Activated CD8-positive, alpha-beta memory T cell treated with anti-CD3 and anti-CD28 coated beads, Interleukin-2, amount 50 U/mL, for 48 hours (primary cell): ENCODE data around the gene YARS1.

Source experiments
- DNase-seq: peaks from one replicate; pipeline ENCODE4 v3.0.0-alpha.2; 2020

Gene YARS1

DNA sequence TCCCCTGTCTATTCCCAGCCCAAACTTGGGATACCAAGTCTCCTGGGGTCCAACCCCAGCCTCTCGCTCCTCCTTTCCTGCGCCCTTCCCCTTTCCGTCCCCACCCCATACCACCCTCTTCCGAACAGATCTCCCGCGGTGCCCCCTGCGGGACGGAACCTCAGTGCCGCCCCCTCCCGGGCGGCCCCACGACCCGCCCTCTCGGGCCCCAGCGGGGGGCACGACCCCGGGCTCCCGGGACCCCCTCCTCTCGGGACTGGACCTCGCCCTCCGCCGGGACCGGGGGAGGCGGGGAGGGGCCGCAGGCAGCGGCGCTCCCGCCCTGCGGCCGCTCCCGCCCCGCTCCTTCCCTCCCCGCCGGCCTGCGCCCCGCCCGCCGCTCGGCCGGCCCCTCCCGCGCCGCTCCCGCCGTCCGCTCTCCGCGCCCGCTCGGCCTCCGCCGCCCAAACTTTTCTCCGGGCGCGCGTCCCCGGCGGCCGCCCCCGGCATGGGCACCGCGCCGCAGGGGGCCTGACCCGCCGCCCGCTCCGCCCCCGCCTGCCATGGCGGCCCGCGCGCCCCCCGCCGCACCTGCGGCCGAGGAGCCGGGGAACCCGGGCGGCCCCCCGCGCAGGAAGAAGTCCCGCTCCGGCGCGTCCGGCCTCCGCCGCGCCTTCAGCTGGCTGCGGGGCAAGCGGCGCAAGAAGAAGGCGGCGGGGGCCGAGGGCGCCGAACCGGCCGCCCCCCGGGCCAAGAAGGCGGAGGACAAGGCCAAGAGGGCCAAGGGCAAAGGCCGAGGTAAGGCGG lies 75.6 kb downstream of the YARS1 start:
- no peak for DNase-seq

DNA sequence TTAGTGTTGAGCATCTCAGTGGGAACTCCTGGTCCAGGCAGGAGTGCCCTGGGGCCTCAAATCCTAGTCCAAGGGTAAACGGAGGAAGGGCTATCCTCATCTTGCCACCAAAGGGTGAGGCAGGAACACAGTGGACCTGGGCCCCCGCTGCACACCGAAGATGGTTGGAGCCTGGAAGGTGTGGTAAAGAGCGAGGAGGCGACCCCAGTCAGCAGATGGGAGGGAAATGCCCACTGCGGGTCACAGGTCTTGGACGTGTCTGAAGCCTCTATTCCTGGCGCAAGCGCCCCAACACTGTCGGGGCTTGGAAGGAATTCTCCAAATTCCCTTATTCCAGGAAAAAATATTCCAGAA lies 76.1 kb downstream of the YARS1 start:
- DNase-seq, result no peak

DNA sequence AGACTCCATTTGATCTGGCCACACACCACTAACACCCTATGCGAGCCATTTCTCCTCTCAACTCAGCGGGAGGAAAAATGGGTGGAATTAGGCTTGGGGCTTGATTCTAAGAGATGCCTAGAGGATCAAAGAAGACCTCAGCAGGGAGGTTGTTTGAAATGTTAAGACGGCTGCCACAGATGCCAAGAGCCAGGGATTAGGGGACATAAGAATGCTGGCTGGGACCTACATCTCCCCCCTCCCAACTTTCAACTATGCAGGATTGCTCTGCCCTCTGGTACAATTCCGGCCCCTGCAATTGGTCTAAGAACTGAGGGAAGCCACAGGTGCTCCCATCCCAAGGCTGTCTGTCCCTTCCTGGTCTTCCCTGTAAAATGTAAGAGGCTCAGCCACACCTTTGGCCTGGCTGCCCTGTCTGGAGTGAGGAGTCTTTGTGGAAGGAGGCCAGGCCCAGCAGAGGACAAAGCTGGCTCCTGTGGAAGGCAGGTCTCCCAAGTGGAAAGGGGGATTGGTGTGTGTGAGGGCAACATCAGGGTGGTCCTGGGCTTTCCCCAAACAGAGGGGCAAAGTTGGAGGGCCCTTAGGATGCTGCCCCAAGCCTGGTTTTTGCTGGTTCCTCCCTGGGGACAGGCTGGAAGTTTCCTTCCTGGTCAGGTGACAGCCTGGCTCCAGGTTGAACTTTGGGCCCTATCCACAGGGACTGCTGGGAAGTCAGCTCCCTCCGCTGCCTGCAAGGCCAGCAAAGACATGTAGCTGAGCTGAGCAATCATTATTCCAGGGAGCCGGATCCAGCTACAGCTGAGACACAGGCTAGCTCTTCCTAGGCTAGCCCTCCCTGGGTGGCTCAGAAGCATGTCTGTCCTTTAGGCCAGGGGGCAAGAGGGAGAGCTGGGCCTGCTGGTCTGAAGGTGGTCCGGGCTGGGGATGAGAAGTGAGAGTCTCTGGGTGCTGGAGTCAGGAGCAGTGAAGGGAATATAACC lies 80.1 kb downstream of the YARS1 start:
- DNase-seq, result no peak

DNA sequence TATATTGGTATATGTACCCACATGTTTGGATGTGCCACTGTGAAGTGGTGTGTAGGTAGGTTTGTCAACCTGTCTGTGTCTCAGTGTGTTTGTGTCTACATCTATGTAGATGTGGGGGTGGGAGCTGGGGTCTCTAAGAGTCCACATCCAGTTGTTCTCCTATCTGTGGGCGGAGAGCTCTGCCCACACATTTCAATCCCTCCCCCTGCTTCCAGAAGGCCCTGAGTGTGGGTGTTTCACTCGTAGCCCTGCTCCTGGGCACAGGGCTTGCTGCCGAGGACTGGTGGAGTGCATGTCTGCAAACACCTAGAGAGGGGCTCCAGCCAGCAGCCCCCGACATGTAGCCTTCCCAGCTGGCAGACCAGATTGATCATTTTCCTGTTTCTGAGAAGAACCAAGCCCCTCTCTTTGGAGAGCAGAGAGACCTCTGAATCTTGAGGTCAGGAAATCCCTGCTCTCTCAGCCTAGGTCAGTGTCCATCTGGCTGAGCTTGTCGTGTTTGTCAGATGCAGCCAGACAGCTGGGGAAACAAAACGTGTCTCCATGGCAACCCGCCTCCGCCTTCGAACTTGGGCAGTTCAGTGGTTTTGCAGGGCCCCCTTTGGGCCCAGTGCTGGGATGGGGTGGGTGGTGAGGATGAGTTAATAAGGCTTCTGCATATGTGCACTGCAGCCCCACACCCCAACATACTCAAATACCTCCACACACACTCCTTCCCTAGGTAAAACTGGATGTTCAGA lies 83.4 kb downstream of the YARS1 start:
- no peak for DNase-seq

DNA sequence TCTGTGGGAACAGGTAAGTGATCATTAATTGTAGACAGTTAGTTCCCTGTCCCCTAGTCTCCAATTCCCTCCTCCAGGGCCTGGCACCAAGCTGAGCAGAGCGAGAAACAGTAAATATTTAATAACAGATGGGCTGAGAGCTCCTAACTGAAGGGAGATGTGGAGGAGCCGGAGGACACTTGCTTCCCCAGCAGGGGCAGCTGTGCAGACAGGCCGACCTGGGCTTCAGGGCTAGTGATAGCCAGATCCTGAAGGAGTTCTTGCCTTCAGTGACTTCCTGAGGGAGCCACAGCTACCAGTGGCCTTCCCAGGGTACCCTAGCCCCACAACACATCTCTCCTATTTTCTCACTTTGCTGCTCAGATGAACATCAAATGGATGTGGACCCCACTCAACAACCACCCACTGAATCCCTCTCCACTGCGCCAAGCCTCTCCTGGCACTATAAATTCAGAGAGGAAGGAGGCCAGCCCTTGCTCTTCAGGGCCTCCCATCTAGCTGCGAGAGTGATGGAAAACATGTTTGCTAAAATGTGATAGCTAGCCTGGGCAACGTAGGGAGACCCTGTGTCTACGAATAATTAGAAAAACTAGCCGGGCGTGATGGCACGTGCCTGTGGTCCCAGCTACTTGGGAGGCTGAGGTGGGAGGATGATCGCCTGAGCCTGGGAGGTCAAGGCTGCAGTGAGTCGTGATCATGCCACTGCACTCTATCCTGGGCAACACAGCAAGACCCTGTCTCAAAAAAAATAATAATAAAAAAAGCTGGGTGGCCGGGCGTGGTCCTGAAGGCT lies 87.7 kb downstream of the YARS1 start:
- no peak for DNase-seq

DNA sequence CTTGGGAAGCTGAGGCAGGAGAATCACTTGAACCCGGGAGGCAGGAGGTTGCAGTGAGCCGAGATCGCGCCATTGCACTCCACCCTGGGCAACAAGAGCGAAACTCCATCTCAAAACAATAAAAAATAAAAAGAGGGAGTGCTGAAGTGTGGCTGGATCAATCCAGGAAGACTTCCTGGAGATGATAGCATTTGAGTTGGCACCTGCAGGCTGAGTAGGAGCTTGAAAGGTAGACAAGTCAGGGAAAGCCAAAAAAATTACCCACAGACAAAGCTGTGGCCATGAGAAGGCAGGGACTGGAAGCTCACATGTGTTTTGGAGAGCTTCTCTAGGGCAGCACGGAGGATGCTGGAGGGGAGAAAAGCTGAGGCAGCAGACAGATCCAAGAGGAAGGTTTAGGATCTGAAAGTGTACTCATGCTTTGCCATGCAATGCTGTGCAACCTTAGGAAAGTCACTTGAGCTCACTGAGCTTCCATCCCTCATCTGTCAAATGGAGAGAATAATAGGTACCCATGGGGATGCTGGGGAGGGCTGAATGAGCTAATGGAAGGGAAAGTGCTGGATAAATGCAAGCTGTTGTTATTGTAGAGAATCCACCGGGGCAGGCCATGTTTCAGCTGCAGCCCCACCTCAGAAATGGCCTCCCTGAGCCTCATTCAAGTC lies 88.6 kb downstream of the YARS1 start:
- DNase-seq, result no peak

DNA sequence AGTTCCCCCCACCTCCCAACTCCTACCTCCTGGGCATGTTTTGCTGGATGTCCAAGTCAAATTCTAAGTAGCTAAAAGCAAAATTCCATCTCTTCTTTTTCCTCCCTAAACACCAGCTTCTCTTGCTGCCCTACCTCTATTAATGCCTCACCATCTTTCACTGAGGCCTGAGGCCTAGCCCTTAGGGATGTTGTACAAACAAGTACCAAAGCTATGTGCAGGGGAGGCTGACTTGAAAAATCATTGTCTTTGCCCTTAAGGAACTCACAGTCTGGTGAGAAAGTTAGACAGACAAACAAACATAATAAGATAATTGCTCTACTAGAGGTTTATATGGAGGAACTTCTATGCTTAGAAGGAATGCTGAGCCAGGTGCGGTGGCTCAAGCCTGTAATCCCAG lies 89.3 kb downstream of the YARS1 start:
- DNase-seq, result no peak

DNA sequence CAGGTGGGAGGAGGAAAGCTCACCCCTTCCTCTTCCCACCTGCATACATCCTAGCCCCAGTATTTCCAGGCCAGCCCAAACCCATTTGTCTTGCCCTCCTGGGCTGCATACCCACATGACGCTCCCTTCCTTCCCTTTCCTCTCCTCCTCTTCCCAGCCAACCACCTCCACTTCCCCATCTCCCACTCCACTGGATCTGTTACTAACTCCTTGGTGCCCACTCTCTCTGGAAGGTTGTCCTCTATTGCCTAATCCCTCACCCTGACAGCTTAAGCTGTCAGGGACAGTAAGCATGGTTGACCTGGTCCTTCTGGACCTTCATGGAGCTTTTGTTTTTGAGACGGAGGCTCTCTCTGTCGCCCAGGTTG lies 91.6 kb downstream of the YARS1 start:
- DNase-seq, result no peak
